HS-27A (cell line): Measurements from ENCODE around the gene DNAJA1.

Experiments used
- DNase-seq: peaks from one replicate; pipeline ENCODE4 v3.0.0-alpha.2; 2012; ENCODE audit warnings: low read depth, missing footprints

DNAJA1 gene

DNA sequence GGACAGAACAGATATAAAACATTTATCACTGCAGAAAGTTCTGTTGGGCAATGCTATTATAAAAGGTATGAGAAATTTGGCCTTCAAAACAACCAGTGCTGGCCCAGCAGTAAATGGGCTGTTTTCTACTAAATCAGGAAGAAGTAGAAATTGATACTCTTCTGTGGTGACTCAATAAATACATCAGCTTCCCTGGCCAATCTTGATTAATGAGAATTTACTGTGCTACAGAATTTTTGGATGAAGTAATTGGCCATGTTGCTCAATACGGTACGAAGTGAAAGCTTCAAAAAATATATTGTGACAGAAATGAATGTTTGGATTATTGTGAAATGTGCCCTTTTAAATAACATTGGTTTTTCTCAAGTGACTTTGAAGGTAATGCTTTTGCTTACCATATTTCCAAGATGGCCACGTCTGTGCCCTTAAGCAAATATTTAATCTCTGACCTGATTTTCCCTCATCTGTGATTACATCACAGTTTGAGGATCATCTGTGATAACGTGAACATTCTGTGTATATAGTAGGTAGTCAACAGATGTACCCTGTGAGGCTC, 4.2 kb downstream of the DNAJA1 start:
- no peak for DNase-seq

DNA sequence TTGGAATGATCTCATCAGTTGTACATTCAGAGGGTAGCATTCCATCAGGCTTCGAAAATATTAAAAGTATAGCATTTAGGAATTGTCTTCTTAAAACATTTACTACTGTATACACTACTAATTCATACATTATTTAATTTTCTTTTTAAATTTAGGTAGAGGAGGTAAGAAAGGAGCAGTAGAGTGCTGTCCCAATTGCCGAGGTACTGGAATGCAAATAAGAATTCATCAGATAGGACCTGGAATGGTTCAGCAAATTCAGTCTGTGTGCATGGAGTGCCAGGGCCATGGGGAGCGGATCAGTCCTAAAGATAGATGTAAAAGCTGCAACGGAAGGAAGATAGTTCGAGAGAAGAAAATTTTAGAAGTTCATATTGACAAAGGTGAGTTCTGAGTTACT, 5.2 kb downstream of the DNAJA1 start:
- DNase-seq, result no peak

- DNase-seq, result no peak
Observed at GRCh38 chr9:33032292-33032691, 7.2 kb downstream of the DNAJA1 start.

DNA sequence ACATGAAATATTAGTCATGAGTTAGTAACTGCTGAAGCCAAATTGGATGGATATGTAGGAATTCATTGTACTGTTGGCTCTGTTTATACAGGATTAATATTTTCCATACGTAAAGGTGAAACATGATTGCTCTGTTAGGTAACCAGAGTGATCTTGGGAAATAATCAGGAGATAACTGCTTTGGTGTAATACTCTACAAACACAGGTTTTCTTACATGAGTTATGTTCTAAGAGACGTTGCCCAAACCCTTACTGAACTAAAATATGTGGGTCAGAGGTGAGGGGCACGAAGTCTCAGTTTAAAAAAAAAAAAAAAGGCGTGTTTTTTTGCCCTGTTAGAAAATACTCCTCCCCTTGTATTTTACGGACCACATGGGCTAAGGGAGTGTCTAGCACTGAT, 7.8 kb downstream of the DNAJA1 start:
- DNase-seq, result no peak

DNA sequence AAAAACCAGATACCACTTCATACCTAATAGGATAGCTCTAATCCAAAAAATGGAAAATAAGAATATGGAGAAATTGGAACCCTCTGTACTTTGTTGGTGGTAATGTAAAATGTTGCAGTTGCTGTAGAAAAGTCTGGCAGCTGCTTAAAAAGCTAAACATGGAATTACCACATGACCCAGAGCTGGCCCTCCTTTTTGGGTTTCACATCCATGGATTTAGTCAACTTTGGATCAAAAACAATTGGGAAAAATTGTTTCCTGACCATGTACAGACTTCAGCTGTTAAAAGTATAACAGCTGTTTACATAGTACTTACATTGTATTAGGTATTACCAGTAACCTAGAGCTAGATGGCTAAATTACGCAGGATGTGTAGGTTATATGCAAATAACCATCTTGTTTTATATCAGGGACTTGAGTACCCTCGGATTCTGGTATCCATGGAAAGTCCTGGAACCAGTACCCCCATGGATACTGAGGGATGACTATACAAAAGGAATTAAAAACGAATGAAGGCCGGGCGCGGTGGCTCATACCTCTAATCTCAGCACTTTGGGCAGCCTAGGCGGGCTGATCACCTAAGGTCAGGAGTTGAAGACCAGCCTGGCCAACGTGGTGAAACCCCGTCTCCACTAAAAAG, 15.8 kb downstream of the DNAJA1 start:
- DNase-seq, result no peak

- no peak for DNase-seq
Observed at GRCh38 chr9:33041432-33042188, 16.5 kb downstream of the DNAJA1 start.

- no peak for DNase-seq
Observed at GRCh38 chr9:33042473-33042872, 17.4 kb downstream of the DNAJA1 start.

DNA sequence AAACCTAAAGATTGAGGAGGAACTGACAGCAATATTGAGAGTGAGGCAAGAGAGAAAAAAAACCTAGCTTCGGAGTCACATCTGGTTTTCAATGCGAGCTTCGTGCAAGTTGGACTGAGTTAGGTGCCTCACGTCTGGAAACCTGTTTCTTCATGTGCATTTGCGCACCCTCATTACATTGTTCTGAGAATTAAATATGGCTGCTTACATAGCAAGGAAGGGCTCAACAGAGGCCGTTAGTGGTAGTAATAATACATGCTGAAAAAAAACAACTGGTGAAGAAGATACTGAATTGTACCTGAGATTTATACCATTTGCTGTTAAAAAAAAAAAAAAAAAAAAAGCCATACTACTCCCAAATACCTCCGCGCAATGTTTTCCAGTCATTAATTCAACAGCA, 18.6 kb downstream of the DNAJA1 start:
- no peak for DNase-seq

DNA sequence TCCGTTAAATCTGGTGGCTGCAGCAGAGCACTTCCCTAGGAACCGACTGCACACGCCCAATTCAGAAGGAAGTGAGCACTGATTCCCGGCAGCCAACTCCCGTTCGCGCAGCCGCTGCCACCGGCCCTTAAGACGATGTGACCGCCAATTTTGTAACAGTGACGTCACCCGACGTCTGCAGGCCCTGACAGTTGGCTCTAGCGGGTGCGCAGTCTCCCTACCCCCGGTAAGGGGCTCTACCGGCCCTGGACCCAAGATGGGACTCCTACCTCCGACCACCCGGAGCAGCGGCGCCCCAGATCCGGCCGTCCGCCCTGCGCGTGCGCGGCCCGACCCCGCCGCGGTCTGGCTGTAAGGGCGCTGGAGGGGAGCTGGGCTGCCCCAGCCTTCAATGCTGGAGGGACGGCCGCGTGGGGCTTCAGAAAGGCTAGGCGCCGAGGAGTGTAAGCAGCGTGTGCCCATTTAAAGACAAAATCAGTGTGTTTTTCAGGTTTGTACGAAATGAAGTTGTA, 19.1 kb downstream of the DNAJA1 start:
- no peak for DNase-seq

DNA sequence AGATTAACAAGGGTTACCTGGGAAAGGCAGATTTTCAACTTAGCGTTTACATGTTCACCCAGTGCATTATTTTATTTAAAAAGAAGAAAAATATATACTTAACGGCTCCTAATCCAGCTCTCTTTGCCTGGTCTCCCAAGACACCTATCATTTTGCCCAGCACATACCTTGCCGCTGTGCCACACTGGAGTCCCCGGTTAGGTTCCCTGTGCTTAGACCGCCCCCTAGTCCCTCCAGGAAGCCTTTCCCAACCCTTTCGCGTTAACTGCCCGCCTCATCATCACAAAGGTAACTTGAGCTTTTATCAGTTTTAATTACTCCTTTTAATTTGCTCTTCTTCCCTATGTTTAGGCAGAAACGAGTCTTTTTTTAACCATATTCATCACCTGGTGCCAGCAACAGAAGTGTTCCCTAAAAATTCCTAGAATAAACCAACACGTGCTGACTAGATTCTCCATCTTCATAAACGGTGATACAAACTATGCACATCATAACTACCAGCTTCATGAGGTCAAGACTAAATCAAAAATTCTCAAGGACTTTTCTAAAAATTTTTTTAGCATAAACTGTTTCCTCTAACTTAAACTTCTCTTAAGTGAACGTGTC, 19.7 kb downstream of the DNAJA1 start:
- DNase-seq, result no peak

- DNase-seq, result no peak
Observed at GRCh38 chr9:33046061-33046460, 21.0 kb downstream of the DNAJA1 start.

DNA sequence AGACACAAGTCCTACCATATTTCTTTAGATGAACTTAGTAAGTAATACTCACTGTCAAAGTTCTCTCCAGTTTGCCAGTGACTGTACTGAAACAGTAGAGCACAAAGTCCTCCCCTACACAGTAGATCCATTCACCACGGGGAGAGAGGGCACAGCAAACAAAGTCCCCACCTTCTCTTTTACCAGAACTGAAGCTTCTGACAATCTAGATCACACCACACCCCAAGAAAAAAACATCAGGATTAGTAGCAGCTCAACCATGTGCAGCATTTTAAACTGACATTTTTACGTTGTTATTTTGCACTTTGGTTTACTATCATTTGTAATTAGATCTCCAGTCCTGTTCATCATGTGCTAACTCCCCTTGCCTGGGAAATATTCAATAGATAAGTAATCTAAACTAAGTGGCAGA, 23.0 kb downstream of the DNAJA1 start:
- no peak for DNase-seq

DNA sequence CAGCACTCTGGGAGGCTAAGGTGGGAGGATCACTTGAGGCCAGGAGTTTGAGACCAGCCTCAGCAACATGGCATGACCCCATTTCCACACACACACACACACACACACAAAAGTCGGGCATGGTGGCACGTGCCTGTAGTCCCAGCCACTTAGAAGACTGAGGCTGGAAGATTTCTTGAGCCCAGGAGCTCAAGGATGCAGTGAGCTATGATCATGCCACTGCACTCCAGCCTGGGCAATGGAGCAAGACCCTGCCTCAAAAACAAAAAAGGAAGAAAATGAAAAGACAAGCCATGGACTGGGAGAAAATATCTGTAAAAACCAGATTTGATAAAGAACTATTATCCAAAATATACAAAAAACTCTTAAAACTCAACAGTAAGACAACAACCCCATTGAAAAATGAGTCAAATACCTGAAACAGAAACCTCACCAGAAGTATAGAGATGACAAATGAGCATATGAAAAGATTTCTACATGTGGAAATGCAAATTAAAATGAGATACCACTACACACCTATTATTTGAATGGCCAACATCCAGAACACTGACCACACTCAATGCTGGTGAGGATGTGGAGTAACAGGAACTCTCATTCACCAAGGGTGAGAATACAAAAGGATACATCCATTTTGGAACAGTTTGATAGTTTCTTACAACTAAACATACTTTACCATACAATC, 24.7 kb downstream of the DNAJA1 start:
- DNase-seq, result no peak

DNA sequence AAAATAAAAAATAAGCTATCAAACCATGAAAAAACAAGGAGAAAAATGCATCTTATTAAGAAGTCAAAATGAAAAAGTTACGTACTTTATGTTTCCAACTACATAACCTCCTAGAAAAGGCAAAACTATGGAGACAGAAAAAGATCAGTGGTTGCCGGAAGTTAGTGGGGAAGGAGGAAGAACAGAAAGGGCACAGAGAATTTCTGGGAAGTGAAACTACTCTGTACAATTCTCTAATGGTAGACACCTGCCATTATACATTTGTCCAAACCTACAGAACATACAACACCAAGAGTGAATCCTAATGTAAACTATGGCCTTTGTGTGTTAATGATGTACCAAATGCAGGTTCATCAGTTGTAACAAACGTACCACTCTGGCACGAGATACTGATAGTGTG, 26.1 kb downstream of the DNAJA1 start:
- no peak for DNase-seq

DNA sequence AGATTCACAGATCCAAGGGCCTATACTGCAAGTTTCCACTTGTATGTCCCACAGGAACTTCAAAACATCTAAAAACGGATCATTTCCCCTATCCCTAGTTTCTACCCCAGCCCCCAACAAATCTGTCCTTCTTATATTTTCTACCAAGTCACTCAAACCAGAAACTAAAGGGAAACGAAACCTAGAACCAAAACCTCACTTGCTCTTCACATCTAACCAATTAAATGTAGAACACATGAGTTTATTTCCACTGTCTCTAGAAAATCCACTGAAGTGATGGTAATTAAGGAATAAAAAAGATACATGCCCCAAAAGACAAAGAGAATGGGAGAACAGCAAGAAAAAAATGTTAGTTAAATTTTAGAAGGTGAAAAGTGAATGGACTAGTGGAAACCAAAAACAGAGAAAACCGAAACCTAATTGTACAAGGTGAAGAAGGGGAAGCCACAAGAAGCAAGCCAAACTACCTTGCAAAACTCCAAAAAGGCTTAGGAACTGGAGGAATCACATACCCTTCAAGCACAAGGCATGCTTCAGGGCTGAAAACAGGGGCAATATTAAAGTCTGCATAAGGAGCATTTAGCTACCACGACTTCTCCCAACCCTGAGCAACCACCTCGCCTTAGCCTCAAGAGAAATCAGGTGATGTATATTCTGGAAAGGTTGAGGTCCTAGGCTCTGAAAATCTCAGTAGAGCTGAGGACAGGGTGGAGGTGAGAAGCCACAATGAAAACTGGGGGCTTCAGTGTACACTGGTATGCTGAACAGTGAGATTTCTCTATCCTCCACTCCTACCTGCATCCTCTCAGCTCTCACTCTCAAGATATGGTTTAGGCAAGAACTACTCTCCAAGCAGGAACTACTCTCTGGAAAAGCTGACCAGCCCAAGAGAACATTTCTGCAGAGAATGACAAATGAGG, 40.3 kb downstream of the DNAJA1 start:
- no peak for DNase-seq

DNA sequence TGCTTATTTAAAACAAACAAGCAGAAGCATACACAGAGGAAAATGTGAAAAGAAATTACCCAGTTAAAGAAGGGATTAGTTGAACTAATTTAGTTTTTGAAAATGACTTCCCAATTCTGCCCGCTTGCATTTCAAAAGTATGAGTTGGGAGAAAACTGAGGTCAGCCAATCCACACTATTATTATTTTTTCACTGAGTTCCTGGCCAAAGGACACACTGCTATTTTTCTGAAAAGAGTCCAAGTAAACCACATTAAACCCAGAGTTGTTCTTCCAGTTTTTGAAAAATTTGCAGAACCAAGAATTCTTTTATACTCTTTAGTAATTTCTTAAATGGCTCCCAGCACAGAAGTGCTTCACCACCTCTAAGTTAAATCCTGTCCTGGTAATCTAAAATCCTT, 43.9 kb downstream of the DNAJA1 start:
- DNase-seq, result no peak

DNA sequence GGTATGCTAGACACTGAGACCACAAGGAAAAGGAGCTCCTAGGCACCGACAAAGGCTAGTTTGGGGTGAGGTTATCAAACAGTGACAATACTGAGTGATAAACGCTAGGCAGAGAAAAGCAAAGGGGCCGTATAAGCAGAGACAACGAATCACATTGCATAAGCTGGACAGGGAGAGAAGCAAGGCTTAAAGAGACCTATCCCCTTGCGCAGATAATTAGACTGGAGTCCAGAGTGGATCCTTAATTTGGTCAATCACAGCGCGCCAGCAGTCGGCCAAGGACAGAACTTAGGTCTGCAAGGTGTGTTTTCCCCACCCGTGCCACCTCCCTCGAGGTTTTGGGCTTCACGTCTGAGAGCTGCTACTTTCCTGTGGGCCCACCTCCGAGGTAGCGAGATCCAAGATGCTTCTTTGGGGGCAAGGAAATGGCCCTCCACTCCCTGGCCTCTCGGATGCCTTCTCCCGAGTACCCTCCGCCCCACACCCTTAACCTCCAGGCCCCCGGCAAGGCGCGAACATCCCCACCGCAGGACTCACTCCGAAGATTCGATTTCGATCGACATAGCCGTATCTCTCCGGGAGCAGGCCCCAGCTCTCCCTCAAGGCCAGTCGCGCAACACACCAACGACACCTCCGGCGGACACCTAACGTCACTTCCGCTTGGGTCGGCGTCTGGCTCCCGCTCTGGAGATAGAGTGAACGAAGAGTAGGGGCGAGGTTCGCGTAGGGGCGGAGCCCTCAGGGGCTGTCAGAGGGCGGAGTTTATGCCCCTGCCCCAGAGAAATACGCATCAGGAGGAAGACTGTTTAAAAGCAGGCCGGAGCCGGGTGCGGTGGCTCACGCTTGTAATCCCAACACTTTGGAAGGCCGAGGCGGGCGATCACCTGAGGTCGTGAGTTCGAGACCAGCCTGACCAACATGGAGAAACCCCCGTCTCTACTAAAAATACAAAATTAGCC, 51.3 kb downstream of the DNAJA1 start, which contains the start of gene SMU1:
TSS of gene SMU1 (minus strand) at position 629 of the 959 bp plus-strand sequence. CDS start at position 563, 66 bp downstream.
- DNase-seq, result peak; percentile 87

- DNase-seq, result no peak
Observed at GRCh38 chr9:33080534-33080933, 55.5 kb downstream of the DNAJA1 start.

- peak; percentile 82 for DNase-seq
Observed at GRCh38 chr9:33081128-33081851, 56.2 kb downstream of the DNAJA1 start.
